Smooth muscle cell (in vitro differentiated cells): ENCODE results near the gene LIPA. TPM values are rescaled to one million over a fixed set of nuclear protein-coding genes. Genes with fewer than 3 reads are reported as not detected.
"Not testable (repeated sequence)": the region's sequence is repeated elsewhere in the genome, so short reads cannot be mapped to it uniquely, and the experiment has no call there.

Source experiments
- DNase-seq: peaks from one replicate; lab custom pipeline; 2025; ENCODE audit not compliant: unreplicated experiment; lab: John Stamatoyannopoulos, UW
- H2AFZ ChIP-seq: fragments of 200-600 bp; sonication (generic); 2 replicates; pipeline ENCODE4 v1.6.0; 2016; ENCODE audit warnings: antibody characterized with exemption, low read depth, mild to moderate bottlenecking
- H3F3A ChIP-seq: fragments of 200-600 bp; sonication (generic); 2 replicates; pipeline ENCODE4 v1.6.0; 2017; ENCODE audit warnings: antibody characterized with exemption, low read depth
- H3K27ac ChIP-seq: fragments of 200-600 bp; sonication (generic); 2 replicates; pipeline ENCODE4 v1.5.1; 2016; ENCODE audit warnings: low read depth, mild to moderate bottlenecking
- H3K27me3 ChIP-seq: fragments of 200-600 bp; sonication (generic); 2 replicates; pipeline ENCODE4 v1.6.1; 2016; ENCODE audit warnings: low read depth, mild to moderate bottlenecking
- H3K36me3 ChIP-seq: fragments of 200-600 bp; sonication (generic); 2 replicates; pipeline ENCODE4 v1.5.1; 2016; ENCODE audit warnings: low read depth
- H3K4me1 ChIP-seq: fragments of 200-600 bp; sonication (generic); 2 replicates; pipeline ENCODE4 v1.5.1; 2016; ENCODE audit warnings: low read depth
- H3K4me2 ChIP-seq: fragments of 200-600 bp; sonication (generic); 2 replicates; pipeline ENCODE4 v1.6.0; 2016; ENCODE audit warnings: mild to moderate bottlenecking
- H3K4me3 ChIP-seq: fragments of 200-600 bp; sonication (generic); 2 replicates; pipeline ENCODE4 v1.5.1; 2016; ENCODE audit warnings: mild to moderate bottlenecking
- H3K79me2 ChIP-seq: fragments of 200-600 bp; sonication (generic); 2 replicates; pipeline ENCODE4 v1.6.0; 2016; ENCODE audit warnings: low read depth, mild to moderate bottlenecking
- H3K9ac ChIP-seq: fragments of 200-600 bp; sonication (generic); 2 replicates; pipeline ENCODE4 v1.6.0; 2016; ENCODE audit warnings: low read depth
- H3K9me3 ChIP-seq: fragments of 200-600 bp; sonication (generic); replicated peaks from 2 replicates; pipeline ENCODE4 v1.5.1; 2016; ENCODE audit warnings: low read depth
- H4K20me1 ChIP-seq: fragments of 200-600 bp; sonication (generic); 2 replicates; pipeline ENCODE4 v1.6.0; 2016; ENCODE audit warnings: low read depth
- WGBS: methylation state at CpG from one replicate; pipeline ENCODE4 v1.1.7; 2016; ENCODE audit warnings: low lambda C conversion rate; 5-methylcytosine and 5-hydroxymethylcytosine counted together
- polyA plus RNA-seq: library from polyadenylated mRNA; unstranded; fragments of >200 nt; fragmentation: Nextera tagmentation; extraction: Ambion mirVana; gene quantifications from 2 replicates; pipeline ENCODE4 v1.2.1, GENCODE V29; 2016
- total RNA-seq: library from RNA; depleted of rRNA; stranded (reverse); fragments of >200 nt; gene quantifications from 2 replicates; pipeline ENCODE4 v1.2.3, GENCODE V29; 2014
- TF ChIP-seq, protein P1 (sequence below): fragments of 200-600 bp; sonication (generic); IDR thresholded peaks from 2 replicates; pipeline ENCODE4 v1.5.1; 2017; ENCODE audit warnings: borderline replicate concordance, mild to moderate bottlenecking, antibody characterized with exemption; ENCODE audit not compliant: insufficient read depth, poor library complexity, severe bottlenecking

LIPA gene
- total and polyA plus RNA-seq, 2 experiments from 2014 or later = 27.1 to 34.4 TPM

DNA sequence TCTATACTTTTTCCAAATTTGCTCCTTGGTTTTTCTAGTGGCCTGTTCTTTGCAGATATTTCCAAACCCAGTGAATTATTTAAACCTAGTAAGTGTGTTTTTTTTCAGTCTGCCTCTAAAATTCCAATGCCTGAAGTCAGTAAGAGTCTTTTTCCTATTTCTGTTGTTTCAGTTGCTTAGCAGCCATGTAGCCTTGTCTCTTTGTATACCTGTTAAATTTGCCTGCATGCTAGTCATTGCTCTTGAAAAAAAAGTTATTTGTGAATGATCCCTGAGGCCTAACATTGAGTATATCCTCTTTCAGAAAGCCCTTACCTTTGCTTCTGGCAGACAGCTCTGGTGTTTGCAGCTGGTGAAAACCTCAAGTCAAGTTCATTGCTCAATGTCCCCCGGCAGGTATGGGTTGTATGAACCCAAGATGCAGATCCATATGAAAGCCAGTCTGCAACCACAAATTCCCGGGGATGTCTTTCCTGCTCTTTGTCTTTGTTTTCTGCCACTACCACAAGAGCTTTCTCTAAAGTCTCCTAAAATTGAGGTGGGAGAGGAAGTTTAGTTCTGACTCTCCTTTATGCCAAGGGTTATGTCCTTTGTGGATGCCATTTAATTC is 80.2 kb downstream of the LIPA start:
- Histone ChIP-seq H4K20me1 (no peaks in the 10 kb centered on the region), H3K9me3 (no peaks in the 10 kb centered on the region), H3K4me2 (no peak overlapping the region), H3K4me1 (peaks cover 20% of the 10 kb centered on the region), H3K36me3 (no peaks in the 10 kb centered on the region), H3K79me2 (no peaks in the 10 kb centered on the region), H2AFZ (peak overlapping the region; percentile 20), H3K9ac (no peak overlapping the region), H3K27ac (peak overlapping the region; percentile 44), H3K4me3 (no peak overlapping the region), H3K27me3 (peaks cover 2% of the 10 kb centered on the region), H3F3A (no peaks in the 10 kb centered on the region)
- 81% methylated on average over 2 of the region's 2 CpGs for WGBS
- TF ChIP-seq, protein P1, sequence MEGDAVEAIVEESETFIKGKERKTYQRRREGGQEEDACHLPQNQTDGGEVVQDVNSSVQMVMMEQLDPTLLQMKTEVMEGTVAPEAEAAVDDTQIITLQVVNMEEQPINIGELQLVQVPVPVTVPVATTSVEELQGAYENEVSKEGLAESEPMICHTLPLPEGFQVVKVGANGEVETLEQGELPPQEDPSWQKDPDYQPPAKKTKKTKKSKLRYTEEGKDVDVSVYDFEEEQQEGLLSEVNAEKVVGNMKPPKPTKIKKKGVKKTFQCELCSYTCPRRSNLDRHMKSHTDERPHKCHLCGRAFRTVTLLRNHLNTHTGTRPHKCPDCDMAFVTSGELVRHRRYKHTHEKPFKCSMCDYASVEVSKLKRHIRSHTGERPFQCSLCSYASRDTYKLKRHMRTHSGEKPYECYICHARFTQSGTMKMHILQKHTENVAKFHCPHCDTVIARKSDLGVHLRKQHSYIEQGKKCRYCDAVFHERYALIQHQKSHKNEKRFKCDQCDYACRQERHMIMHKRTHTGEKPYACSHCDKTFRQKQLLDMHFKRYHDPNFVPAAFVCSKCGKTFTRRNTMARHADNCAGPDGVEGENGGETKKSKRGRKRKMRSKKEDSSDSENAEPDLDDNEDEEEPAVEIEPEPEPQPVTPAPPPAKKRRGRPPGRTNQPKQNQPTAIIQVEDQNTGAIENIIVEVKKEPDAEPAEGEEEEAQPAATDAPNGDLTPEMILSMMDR = no peak
- DNase-seq = no peak

DNA sequence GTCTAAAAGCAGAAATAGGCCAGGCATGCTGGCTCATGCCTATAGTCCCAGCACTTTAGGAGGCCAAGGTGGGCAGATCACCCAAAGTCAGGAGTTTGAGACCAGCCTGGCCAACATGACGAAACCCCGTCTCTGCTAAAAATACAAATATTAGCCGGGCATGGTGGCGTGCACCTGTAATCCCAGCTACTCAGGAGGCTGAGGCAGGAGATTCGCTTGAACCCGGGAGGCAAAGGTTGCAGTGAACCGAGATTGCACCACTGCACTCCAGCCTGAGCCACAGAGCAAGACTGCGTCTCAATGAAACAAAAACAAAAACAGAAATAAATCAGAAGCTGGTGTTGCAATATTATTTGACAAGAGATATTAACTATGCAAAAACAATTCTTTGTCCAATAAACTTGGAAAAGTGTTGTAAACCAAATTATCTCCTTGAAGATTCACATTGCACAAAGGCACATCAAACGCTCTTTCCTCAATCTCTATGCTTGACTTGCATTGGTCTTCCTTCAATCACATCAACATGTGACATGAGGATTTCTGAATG is 83.1 kb downstream of the LIPA start:
- not testable (repeated sequence) for H3K9me3 ChIP-seq, H4K20me1 ChIP-seq, H3K36me3 ChIP-seq, H3K4me3 ChIP-seq, H3K79me2 ChIP-seq, DNase-seq, H3F3A ChIP-seq, H3K9ac ChIP-seq, H2AFZ ChIP-seq, H3K27ac ChIP-seq, H3K4me2 ChIP-seq
- Histone ChIP-seq H3K4me1 (peaks cover 14% of the 10 kb centered on the region), H3K27me3 (peaks cover 17% of the 10 kb centered on the region)
- 78% methylated on average over 9 of the region's 9 CpGs for WGBS

DNA sequence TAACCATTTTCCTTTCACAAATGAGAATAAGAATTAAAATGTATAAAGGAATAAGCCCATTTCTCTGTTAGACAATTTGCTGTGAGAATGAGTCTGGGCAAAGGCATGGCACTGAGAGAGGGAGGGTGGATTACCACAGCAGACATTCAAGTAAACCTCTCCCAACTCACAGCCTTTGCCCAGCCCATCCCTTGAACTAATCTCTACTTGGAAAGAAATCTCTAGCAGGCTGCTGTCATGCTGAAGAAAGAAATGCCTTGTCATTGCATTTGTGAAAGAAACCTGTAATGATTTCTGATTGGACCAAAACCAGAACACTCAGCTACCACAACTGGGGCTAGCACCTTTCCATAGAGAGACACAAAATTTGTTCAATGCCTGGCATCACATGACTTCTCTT is 83.7 kb downstream of the LIPA start:
- no peak for DNase-seq
- peaks cover 11% of the 10 kb centered on the region for H3K4me1 ChIP-seq
- H3K36me3 ChIP-seq = no peaks in the 10 kb centered on the region
- H3K79me2 ChIP-seq = no peaks in the 10 kb centered on the region
- H4K20me1 ChIP-seq = no peaks in the 10 kb centered on the region
- no peak overlapping the region for H3K9ac ChIP-seq
- H3K9me3 ChIP-seq = no peaks in the 10 kb centered on the region
- no peak overlapping the region for H3K4me3 ChIP-seq
- H3K27me3 ChIP-seq = peaks cover 22% of the 10 kb centered on the region
- no peaks in the 10 kb centered on the region for H3F3A ChIP-seq
- TF ChIP-seq, protein P1 = no peak
- H2AFZ ChIP-seq = no peak overlapping the region
- no peak overlapping the region for H3K27ac ChIP-seq
- H3K4me2 ChIP-seq = no peak overlapping the region

DNA sequence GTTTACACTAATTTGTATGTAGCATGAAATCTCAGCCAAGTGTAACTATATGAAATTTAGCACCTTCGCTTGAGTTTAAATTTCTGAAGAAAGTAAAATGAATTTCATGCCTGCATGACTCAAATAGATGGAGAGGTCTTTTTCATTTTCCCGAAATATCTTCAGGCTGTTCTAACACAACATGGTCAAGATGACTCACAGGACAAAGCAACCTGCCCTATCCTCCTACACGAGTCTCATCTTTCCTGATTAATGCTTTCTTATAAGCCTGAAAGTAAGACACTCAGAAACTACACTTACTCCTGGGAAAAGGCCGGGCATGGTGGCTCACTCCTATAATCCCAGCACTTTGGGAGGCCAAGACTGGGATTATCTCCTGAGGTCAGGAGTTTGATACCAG is 85.7 kb downstream of the LIPA start:
- Histone ChIP-seq H4K20me1 (no peaks in the 10 kb centered on the region), H3F3A (no peaks in the 10 kb centered on the region), H2AFZ (no peak overlapping the region), H3K27ac (no peak overlapping the region), H3K79me2 (no peaks in the 10 kb centered on the region), H3K4me2 (no peak overlapping the region), H3K9me3 (no peaks in the 10 kb centered on the region), H3K27me3 (peaks cover 29% of the 10 kb centered on the region), H3K4me1 (no peaks in the 10 kb centered on the region), H3K36me3 (no peaks in the 10 kb centered on the region), H3K9ac (no peak overlapping the region), H3K4me3 (no peak overlapping the region)
- TF ChIP-seq, protein P1 = no peak
- no peak for DNase-seq
- WGBS = 72% methylated on average over 4 of the region's 4 CpGs
